Peyer's patch (tissue), 4 donors: Measurements from ENCODE around the gene BIN1. TPM values are rescaled to one million over a fixed set of nuclear protein-coding genes. Genes with fewer than 3 reads are reported as not detected.

Experiments
- DNase-seq, 3 donors: peaks; one replicate each; pipeline ENCODE4 v3.0.0-alpha.2; 2017 to 2019
- H3K27ac ChIP-seq, 4 donors: fragments of 200-600 bp; sonication (generic); one replicate each; pipeline ENCODE4 v1.5.1; 2016 to 2019
- H3K27me3 ChIP-seq, 2 donors: fragments of 200-600 bp; sonication (generic); one replicate each; pipeline ENCODE4 v1.5.1; 2019
- H3K36me3 ChIP-seq, 3 donors: fragments of 200-600 bp; sonication (generic); one replicate each; pipeline ENCODE4 v1.5.1; 2016 to 2019
- H3K4me1 ChIP-seq, 4 donors: fragments of 200-600 bp; sonication (generic); one replicate each; pipeline ENCODE4 v1.5.1; 2016 to 2019
- H3K4me3 ChIP-seq, 4 donors: fragments of 200-600 bp; sonication (generic); 1 replicate in 3 of 4; 2 replicates in 1 of 4; pipeline ENCODE4 v1.5.1; 2016 to 2019; ENCODE audit warnings: mild to moderate bottlenecking in 1 of 4
- H3K9me3 ChIP-seq, 4 donors: fragments of 200-600 bp; sonication (generic); one replicate each; pipeline ENCODE4 v1.5.1; 2016 to 2019; ENCODE audit warnings: mild to moderate bottlenecking in 1 of 4
- CTCF ChIP-seq, 6 experiments: fragments of 450-650 bp in 4 of 6; fragments of 200-600 bp in 2 of 6; sonication (generic) in 1 of 6; IDR thresholded peaks; one replicate each; pipeline ENCODE4 v1.5.1; 2017 to 2019; ENCODE audit warnings: antibody characterized with exemption in 6 of 6, mild to moderate bottlenecking in 3 of 6, moderate library complexity in 1 of 6
- POLR2A ChIP-seq, 2 donors: fragments of 450-650 bp; IDR thresholded peaks; one replicate each; pipeline ENCODE4 v1.5.1; 2017; ENCODE audit warnings: antibody characterized with exemption in 2 of 2, mild to moderate bottlenecking in 2 of 2, moderate library complexity in 2 of 2
- total RNA-seq, 4 donors: library from RNA; depleted of rRNA; stranded (reverse); fragments of >200 nt; gene quantifications; one replicate each; pipeline ENCODE4 v1.1.0, GENCODE V29; 2016

BIN1 gene
- total RNA-seq, 4 donors from 2014 or later, result 22.2 to 81.7 (median 47.2) TPM

- Histone ChIP-seq H3K27me3 (no peaks in the 10 kb centered on the region), H3K4me1 (no peaks in the 10 kb centered on the region), H3K4me3 (no peak overlapping the region), H3K36me3 (peaks cover 0 to 8% (median 0%) of the 10 kb centered on the region in 3 donors), H3K9me3 (no peaks in the 10 kb centered on the region), H3K27ac (no peak overlapping the region)
- peak in 1 of 3 donors; percentile 6 for DNase-seq
- TF ChIP-seq CTCF (IDR thresholded peaks at IDR 0.05) (no peak), POLR2A (IDR thresholded peaks at IDR 0.05) (no peak)
Measured at GRCh38 chr2:127044165-127044718, 62.7 kb downstream of the BIN1 start.

- DNase-seq, result peak in 2 of 3 donors; percentile 31 to 44
Measured at GRCh38 chr2:127043367-127044164, 63.4 kb downstream of the BIN1 start.

GRCh38 chr2:127041259-127041970 is 65.5 kb downstream of the BIN1 start:
- Histone ChIP-seq H3K27me3 (no peaks in the 10 kb centered on the region), H3K4me1 (no peaks in the 10 kb centered on the region), H3K36me3 (no peaks in the 10 kb centered on the region), H3K4me3 (no peak overlapping the region), H3K9me3 (no peaks in the 10 kb centered on the region), H3K27ac (no peak overlapping the region)
- no peak for DNase-seq
- TF ChIP-seq POLR2A (IDR thresholded peaks at IDR 0.05) (no peak), CTCF (IDR thresholded peaks at IDR 0.05) (no peak)

More at GRCh38 chr2:127043367-127044164, 63.4 kb downstream of the BIN1 start:
- no peak overlapping the region for H3K4me3 ChIP-seq
- peaks cover 0 to 2% (median 0%) of the 10 kb centered on the region in 3 donors for H3K36me3 ChIP-seq
- no peak overlapping the region for H3K27ac ChIP-seq
- TF ChIP-seq CTCF (IDR thresholded peaks at IDR 0.05), result no peak
- H3K27me3 ChIP-seq, result no peaks in the 10 kb centered on the region
- no peaks in the 10 kb centered on the region for H3K4me1 ChIP-seq
- no peaks in the 10 kb centered on the region for H3K9me3 ChIP-seq

- Histone ChIP-seq H3K9me3 (no peaks in the 10 kb centered on the region), H3K4me3 (no peak overlapping the region), H3K4me1 (no peaks in the 10 kb centered on the region), H3K36me3 (no peaks in the 10 kb centered on the region), H3K27ac (no peak overlapping the region), H3K27me3 (no peaks in the 10 kb centered on the region)
- TF ChIP-seq CTCF (IDR thresholded peaks at IDR 0.05), result no peak
- no peak for TF ChIP-seq POLR2A (IDR thresholded peaks at IDR 0.05)
- no peak for DNase-seq
Measured at GRCh38 chr2:127040169-127040568, 66.8 kb downstream of the BIN1 start.

GRCh38 chr2:127039387-127040031 is 67.4 kb downstream of the BIN1 start:
- TF ChIP-seq POLR2A (IDR thresholded peaks at IDR 0.05), result no peak
- TF ChIP-seq CTCF (IDR thresholded peaks at IDR 0.05), result no peak
- Histone ChIP-seq H3K4me3 (no peak overlapping the region), H3K27me3 (no peaks in the 10 kb centered on the region), H3K4me1 (no peaks in the 10 kb centered on the region), H3K36me3 (no peaks in the 10 kb centered on the region), H3K27ac (no peak overlapping the region), H3K9me3 (no peaks in the 10 kb centered on the region)
- DNase-seq, result no peak
